Mucosa of descending colon (tissue), 3 donors: ENCODE measurements around the gene GOLPH3. TPM values are rescaled to one million over a fixed set of nuclear protein-coding genes. Genes with fewer than 3 reads are reported as not detected.

ENCODE experiments used
- ATAC-seq: fragments of 200-7000 bp; cut with Tn5 transposase; one replicate; pipeline ENCODE4 v1.9.1; 2020; ENCODE audit warnings: mild to moderate bottlenecking, moderate library complexity
- DNase-seq, 3 donors: peaks; one replicate each; pipeline ENCODE4 v3.0.0-alpha.2; 2020
- H3K36me3 ChIP-seq: fragments of 200-600 bp; one replicate; pipeline ENCODE4 v1.8.0; 2021; ENCODE audit warnings: low read depth, mild to moderate bottlenecking
- H3K4me1 ChIP-seq: fragments of 200-600 bp; one replicate; pipeline ENCODE4 v1.8.0; 2021; ENCODE audit warnings: low read depth, mild to moderate bottlenecking
- H3K4me3 ChIP-seq: fragments of 200-600 bp; one replicate; pipeline ENCODE4 v1.8.0; 2021; ENCODE audit warnings: mild to moderate bottlenecking
- H3K9me3 ChIP-seq: fragments of 200-600 bp; one replicate; pipeline ENCODE4 v1.8.0; 2021; ENCODE audit warnings: mild to moderate bottlenecking
- CTCF ChIP-seq: fragments of 200-600 bp; IDR thresholded peaks from one replicate; pipeline ENCODE4 v1.8.0; 2022; ENCODE audit warnings: antibody characterized with exemption, mild to moderate bottlenecking
- intact Hi-C, 2 donors: fragments of 100-400 bp; cut with DNase I in 1 of 2; cut with micrococcal nuclease in 1 of 2; formaldehyde crosslinking; loops; one replicate each; pipeline versions ENCODE4 v1.11.0 to v1.11.1; 2022; cut with DNase I, micrococcal nuclease
- total RNA-seq, 3 donors: library from RNA; stranded (reverse); fragmentation: NEBNext Ultra II Directional in 2 of 3; extraction: Animal tissue kit (Norgen Biotek cat#: 25700) in 2 of 3; gene quantifications; one replicate each; pipeline versions ENCODE4 v1.2.1 to v1.2.4, GENCODE V29; 2021 to 2023
- donor health status: DM: no; HTN: no; CAD: no; lungs with moderate emphysema.
- donor health status: DM: no; HTN: no; CAD: no.
- donor health status: DM: no; HTN: yes; CAD: no.

Gene GOLPH3
- total RNA-seq, 3 donors from 2014 or later = 101 to 178 (median 123) TPM

- Histone ChIP-seq H3K9me3 (no peaks in the 10 kb centered on the region), H3K4me1 (peaks cover 3% of the 10 kb centered on the region), H3K4me3 (no peak overlapping the region), H3K36me3 (no peaks in the 10 kb centered on the region)
- TF ChIP-seq CTCF = no peak
- DNase-seq (no peak), ATAC-seq (no peak)
- intact Hi-C loops = no loop called here
These were observed 17.0 kb downstream of the GOLPH3 start for GRCh38 chr5:32157078-32157477.

GRCh38 chr5:32156635-32157034 is 17.5 kb downstream of the GOLPH3 start:
- H3K4me1 ChIP-seq = peaks cover 3% of the 10 kb centered on the region
- ATAC-seq = no peak
- no peak for DNase-seq
- intact Hi-C loops = no loop called here
- no peaks in the 10 kb centered on the region for H3K36me3 ChIP-seq
- no peak overlapping the region for H3K4me3 ChIP-seq
- no peaks in the 10 kb centered on the region for H3K9me3 ChIP-seq
- TF ChIP-seq CTCF = no peak

GRCh38 chr5:32155211-32155610 is 18.9 kb downstream of the GOLPH3 start:
- ATAC-seq (no peak), DNase-seq (no peak)
- H3K36me3 ChIP-seq = no peaks in the 10 kb centered on the region
- no peak overlapping the region for H3K4me3 ChIP-seq
- no peaks in the 10 kb centered on the region for H3K9me3 ChIP-seq
- peaks cover 3% of the 10 kb centered on the region for H3K4me1 ChIP-seq
- TF ChIP-seq CTCF = no peak
- intact Hi-C loops = no loop called here

- Histone ChIP-seq H3K4me3 (no peak overlapping the region), H3K9me3 (no peaks in the 10 kb centered on the region), H3K36me3 (no peaks in the 10 kb centered on the region), H3K4me1 (peaks cover 3% of the 10 kb centered on the region)
- intact Hi-C loops = no loop called here
- ATAC-seq (no peak), DNase-seq (no peak)
- no peak for TF ChIP-seq CTCF
These were observed 20.4 kb downstream of the GOLPH3 start for GRCh38 chr5:32153723-32154122.

- intact Hi-C loops = no loop called here
- no peaks in the 10 kb centered on the region for H3K36me3 ChIP-seq
- no peaks in the 10 kb centered on the region for H3K9me3 ChIP-seq
- no peak overlapping the region for H3K4me3 ChIP-seq
- peaks cover 9% of the 10 kb centered on the region for H3K4me1 ChIP-seq
- DNase-seq = no peak
- no peak for ATAC-seq
- no peak for TF ChIP-seq CTCF
These were observed 22.9 kb downstream of the GOLPH3 start for GRCh38 chr5:32151198-32151597.

- Histone ChIP-seq H3K4me1 (peaks cover 17% of the 10 kb centered on the region), H3K36me3 (no peaks in the 10 kb centered on the region), H3K9me3 (no peaks in the 10 kb centered on the region), H3K4me3 (no peak overlapping the region)
- TF ChIP-seq CTCF = no peak
- intact Hi-C loops = no loop called here
- DNase-seq (no peak), ATAC-seq (no peak)
These were observed 23.8 kb downstream of the GOLPH3 start for GRCh38 chr5:32150366-32150765.
